Measurements from ENCODE around the gene VPS51.

VPS51 gene

DNA sequence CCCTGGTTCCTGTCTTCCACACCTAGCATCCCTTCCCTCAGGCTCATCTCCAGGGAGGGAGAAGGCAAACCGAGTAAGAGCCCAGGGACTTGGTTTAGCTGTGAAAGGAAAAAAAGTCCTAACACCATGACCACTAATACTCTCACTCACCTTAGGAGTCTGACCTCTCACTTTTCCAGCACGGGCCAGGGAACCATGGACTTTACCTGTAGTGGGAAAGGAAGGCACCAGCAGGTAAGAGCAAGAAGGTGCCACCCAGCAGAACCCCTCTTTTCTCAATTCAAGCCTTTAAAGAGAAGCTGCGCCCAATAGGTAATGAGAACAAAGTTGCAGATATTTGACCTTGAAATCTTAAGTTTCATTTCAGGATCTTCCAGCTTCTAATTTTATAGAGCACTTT is 24.8 kb downstream of the VPS51 start:
- DNase-seq (ENCODE audit: low spot score), result no peak

DNA sequence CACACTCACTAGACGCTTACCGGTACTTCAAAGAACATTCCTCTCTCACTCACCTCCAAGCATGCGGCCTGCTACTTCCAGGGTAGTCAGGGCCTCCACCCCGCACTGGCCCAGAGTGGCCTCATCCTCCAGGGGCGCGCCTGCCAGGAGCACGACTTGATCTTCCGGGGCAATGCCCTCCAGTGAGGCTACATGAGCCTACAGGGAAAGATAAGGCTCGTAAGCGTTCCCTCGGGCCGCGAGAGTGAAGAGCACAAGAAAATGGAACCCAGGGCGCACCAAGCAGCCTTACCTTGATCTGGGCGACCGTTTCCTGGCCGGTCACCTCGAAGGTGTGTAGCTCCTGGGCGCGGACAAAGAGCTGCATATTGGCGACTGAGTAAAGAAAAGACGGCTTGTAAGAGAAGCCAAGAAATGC is 25.4 kb downstream of the VPS51 start:
- DNase-seq (ENCODE audit: low spot score), result no peak

DNA sequence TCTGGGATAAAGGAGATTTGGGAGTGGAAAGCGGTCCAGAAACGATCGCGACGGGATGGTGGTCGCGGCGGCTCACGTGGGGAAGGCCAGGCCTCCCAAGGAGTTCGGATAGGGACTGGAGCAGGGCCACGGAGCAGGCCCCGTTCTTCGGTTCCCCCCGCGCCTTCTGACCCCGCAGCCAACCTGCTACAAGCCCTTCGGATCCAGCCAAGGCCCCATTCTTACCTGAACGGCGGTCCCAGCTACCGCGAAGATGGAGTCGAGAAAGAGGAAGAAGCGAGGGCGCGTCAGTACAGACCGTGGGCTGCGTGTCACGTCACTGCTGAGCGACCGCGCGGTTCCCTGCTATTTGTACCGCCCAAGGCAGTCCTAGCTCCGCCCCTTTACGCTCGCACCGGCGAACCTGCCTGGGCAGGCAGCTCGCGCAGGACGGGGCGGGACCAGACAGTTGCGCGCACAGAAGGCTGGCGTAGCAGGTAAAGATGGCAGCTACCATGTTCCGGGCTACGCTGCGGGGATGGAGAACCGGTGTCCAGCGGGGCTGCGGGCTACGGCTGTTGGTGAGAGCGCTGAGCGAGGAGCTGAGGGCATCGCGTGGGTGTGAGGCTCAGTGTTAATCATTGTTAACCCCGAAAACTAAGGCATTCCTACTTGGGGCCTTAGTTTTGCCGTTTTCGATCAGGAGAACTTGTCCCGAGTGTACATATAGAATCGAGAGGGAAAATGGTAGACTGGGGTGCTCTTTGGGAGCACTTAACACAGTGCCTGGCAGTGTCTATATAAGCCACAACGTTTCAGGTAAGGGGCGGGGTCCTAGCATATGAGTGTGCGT is 26.1 kb downstream of the VPS51 start, which contains the start of the genes FAU and MRPL49:
TSS of gene FAU (minus strand) at position 270 of the 832 bp plus-strand sequence. CDS start 321 bp downstream, outside the sequence.
TSS of gene MRPL49 (plus strand) at position 457 of the 832 bp plus-strand sequence. CDS start at position 483, 26 bp downstream.
- DNase-seq (ENCODE audit: low spot score), result peak; percentile 95

DNA sequence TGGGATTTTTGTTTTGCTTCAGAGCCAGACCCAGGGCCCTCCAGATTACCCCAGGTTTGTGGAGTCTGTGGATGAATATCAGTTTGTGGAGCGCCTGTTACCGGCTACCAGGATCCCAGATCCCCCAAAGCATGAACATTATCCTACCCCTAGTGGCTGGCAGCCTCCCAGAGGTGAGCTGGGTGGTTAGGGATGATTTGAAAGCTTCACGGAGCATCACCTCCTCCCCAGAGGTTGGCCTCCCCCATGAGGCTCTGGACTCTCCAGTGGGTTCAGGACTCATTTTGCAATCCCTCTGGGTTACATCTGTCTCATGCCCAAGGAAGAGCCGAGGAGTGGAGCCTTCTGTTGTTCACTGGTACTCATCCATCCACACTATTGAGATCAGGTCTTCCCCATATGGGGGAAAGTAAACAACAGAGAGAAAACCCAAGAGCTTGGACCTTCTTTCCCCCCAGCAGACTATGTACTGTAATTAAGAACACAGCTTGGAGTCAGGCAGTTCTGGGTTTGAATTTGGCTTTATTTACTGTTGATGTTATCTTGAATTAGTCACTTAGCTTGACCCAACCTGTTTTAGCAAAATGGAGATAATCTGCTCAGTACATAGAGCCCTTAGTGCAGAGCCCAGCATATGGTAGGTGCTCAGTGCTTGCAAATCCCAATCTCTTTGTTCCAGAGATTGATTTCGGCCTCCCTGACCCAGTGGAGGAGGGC is 28.6 kb downstream of the VPS51 start:
- no peak for DNase-seq (ENCODE audit: low spot score)

DNA sequence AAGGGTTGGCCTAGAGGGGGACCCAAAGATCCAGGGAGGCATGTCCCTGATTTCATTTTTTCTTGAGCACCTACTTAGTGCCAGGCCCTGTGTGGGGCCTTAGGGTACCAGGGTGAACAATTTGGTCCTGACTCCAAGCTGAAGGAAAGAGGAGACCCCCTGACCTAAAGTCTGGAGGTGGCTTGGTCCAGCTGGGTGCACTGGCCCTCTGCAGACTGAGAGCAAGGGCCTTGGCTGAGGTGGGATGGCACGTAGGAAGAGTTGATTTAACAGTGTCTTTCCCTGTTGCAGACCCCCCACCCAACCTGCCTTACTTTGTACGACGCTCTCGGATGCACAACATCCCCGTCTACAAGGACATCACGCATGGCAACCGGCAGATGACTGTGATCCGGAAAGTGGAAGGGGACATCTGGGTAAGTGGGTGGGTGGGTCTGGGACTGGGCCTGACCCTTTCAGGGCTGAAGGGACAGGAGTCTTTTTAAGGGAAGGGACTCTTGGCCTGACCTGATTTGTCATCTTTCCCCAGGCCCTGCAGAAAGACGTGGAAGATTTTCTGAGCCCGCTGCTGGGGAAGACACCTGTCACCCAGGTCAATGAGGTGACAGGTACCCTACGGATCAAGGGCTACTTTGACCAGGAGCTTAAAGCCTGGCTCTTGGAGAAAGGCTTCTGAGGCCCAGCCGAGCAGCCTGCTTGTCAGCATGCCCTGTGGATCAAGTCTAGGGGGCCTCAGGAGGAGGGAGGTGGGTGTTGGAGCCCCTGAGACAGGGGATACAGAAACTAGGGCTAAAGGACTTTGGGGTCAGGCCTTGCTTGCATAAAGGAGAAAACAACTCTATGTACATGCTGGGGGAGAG is 29.4 kb downstream of the VPS51 start:
- no peak for DNase-seq (ENCODE audit: low spot score)

DNA sequence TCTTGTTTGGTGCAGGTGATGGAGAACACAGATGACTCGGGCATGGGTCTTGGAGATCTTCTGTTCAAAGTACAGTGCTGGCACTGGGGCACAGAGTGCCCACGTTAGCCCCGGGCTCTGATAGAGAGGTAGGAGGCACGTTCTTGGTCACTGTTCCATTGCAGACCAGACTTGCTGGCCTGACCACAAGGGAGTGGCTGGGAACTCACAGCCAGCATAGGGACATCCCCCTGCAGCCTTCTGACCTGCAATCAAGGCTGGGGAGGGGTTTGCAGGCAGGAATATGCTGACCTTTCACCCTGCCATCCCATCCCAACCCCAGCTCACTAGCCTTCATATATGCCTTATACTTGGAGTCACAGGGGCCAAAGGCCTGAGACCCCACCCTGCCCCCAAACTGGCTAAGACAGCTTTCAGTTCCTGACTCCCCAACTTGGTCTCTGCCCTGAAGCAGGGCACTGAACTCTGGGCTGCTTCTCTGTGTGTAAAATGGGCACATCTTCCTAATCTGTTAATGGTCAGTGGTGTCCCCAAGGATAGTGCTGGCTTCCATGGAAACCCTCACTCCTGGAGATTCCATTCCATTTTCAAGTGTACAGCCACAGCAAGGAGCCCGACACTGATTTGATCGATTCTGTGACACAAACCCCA is 30.7 kb downstream of the VPS51 start:
- DNase-seq (ENCODE audit: low spot score), result no peak

DNA sequence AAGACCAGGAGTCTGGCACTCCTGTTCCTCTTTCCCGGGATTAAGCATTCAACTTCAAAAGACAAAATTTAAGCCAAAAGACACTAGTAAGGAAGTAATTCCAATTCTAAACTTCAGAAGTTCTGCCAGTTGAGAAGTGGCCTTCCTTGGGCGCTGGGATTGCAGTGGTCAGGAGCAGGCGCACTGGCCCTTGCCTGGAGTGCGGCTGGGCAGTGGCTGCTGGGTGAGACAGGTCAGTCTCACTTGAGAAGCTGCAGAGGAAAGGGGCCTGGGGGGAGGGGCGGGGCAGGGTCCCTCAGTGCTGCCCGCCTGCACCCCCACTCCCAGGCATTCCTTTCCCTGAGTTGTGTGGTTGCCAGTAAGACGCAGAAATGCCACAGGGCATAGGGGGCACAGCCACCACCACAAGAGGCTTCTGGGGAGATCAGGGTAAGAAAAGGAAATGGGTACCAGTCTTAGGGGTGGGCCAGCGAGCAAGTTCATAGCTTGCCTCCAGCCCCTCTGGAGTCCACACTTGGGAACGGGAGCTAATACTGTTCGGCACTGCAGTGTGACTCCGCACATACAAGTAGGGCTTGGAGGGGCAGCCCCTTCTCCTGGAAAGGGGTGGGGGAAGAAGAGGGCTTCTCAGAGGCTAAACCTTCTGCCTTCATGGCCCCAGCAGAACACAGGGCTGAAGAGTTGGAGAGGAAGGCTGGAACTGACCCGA is 31.6 kb downstream of the VPS51 start:
- no peak for DNase-seq (ENCODE audit: low spot score)

DNA sequence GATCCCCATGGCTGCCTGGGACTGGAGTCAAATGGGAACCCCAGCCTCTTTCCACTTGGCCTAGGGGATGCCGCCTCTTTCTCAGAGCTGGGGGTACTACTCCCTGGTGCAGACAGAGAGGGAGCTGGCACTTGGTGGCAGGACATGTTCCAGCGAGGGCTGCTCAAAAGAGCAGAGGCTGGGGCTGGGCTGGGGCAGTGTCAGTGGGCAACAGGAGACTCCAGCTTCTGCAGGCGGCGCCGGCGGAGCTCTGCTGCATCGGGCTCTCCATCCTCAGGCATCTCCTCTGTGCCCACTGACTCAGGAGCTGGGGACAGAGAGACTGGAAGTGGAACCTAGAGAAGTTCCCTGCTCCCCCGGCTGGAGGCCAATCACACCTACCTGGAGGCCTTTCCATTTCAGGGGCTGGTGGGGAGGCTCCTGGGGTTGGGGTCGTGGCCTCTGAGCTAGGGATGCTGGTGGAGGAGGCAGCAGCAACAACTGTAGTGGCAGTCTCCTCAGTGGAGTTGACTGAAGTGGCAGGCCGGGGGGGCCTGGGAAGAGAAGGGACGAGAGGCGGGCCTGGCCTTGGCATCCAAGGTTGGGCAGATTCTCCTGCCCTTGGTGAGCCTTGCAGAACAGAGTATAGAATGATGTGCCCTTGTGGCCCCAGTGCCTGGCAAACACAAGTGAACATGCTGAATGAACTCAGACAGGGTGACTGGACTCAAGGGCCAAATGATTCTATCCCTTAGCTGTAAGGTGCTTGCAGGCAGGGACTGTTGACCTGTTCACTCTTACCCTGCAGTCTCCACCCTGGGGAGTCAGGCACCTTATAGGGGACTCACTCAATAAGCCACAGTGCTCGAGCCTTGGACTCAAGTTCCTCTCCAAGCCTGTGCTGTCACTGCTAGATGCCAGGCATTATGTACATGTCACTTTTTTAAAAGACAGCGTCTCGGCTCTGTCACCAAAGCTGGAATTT is 32.5 kb downstream of the VPS51 start:
- DNase-seq (ENCODE audit: low spot score), result no peak

DNA sequence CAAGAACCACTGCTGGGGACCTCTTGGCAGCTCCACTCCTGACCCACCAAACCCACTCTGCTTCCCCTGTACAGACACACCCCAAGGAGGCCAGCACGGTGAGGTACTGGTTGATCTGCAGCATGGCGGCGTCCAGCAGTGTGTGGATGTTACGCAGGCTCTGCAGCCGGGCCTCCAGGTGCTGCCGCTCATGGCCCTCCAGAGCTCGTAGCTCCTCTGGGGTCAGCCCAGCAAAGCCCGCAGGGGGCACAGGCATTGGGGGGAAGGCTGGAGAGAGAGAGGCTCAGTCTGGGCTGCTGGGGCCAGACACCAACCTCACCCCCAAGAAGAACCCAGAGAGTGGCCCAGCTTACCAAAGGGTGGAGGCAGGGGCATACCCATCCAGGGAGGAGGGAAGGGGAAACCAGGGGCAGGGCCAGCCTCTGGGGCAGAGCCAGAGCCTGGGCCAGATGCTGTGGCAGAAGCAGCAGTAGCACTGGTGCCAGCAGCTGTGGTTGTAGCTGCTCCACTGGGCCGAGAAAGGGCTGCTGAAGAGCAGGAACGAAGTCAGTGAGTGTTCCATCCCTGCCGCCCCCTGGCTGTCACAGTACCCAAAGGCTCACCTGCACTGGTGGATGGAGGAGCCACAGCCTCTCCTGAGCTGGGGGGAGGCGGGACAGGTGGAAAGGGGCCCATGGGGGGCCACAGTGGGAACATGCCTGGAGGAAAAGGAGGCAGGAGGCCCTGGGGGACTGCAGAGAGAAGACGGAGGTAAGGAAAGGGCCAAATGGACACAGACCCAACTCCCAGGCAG is 33.8 kb downstream of the VPS51 start:
- no peak for DNase-seq (ENCODE audit: low spot score)

DNA sequence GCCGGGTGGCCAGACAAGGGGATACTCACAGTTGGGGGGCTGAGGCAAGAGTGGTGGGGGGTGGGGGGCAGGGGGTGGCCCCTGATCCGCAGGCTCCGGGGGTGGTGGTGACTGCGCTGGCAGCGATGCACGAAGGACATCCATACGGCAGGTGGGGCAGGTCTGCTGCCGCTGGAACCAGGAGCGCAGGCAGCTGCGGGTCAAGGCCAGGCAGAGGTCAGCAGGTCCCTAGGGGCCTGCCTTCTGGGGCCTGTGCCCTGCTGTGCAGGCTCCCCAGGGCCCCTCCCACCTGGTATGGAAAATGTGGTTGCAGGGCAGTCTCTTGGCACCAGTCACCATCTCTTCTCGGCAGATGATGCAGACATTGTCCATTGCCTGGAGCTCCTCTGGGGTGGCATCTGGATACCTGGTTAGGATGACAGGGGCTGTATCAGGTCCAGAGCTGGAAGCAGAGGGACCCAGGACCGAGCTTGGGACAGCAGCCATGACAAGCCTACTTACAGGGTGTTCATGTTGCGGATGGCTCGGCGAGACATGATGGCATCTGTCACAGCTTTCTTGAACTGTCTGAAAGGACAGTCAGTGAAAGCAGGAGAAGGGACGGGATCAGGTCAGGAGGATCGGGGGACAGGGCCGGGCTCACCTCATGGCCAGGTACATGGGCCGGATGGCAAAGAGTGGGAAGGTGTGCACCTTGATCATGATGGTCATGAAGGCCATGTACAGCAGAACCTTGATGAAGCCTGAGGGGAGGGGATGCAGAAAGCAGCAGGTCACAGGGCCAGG is 34.8 kb downstream of the VPS51 start:
- DNase-seq (ENCODE audit: low spot score), result no peak

DNA sequence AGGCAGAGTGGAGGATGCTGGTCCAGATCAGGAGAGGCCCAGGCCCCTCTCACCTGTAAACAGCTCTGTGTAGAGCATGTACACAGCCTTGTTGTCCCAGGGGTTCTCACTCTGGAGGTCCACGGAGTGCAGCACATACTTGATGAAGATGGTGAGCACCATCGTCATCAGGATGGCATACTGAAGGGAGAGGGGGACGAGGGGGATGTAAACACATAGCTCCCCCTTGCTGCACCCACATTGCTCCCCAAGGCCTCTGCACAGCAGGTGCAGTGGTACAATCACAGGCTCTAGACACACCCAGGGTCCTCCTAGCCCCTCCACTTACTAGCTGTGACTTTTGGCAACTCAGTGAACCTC is 35.4 kb downstream of the VPS51 start:
- DNase-seq (ENCODE audit: low spot score), result no peak

DNA sequence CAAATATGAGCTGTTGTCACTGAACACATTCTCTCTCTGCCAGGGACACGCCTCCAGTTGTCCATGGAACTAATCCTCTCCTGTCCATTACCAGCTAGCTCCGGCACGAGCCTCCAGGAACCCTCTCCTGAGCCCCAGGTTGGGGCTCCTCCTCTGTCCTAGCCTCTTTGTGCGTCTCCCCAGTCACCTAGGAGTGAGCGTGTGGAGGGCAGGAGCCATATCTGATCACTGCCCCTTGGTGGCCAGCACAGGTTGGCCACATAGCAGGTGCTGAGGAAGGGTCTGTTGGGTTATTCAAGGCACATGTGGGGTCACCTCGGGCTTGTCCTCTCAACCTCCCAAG is 35.9 kb downstream of the VPS51 start:
- DNase-seq (ENCODE audit: low spot score), result no peak

DNA sequence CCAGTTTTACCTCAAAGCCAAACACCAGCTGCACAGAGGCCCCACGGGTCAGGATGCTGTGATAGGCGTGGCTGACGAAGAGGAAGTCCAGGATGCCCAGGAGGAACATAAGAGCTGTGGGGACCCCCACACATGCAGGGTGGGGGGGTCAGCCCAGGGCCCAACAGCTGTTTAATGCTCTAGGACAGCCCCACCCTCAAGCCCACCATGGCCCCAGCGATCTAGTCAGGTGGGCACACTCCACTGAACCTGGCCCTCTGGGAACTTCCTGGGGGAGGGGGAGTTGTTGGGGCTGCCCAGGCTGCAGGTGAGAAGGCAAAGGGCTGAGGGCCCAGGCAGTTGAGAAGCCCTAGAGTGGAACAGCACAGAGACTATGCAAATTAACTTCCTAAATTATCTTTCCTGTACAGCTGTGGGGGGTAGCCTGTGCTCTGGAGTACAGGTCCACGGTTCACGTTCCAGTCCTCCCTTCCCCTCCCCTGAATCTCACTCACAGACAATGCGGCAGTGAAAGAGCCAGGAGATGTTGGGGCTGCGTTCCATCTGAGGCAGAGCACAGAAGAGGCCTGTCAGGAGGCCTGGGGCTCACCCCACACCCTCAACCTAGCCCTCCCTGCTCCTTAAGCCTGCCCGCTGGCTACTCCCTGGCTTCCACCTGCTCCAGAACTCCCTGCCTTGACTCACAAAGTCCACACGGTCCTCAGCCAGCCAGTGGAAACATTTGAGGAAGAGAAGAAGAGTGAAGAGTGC is 36.4 kb downstream of the VPS51 start:
- no peak for DNase-seq (ENCODE audit: low spot score)

DNA sequence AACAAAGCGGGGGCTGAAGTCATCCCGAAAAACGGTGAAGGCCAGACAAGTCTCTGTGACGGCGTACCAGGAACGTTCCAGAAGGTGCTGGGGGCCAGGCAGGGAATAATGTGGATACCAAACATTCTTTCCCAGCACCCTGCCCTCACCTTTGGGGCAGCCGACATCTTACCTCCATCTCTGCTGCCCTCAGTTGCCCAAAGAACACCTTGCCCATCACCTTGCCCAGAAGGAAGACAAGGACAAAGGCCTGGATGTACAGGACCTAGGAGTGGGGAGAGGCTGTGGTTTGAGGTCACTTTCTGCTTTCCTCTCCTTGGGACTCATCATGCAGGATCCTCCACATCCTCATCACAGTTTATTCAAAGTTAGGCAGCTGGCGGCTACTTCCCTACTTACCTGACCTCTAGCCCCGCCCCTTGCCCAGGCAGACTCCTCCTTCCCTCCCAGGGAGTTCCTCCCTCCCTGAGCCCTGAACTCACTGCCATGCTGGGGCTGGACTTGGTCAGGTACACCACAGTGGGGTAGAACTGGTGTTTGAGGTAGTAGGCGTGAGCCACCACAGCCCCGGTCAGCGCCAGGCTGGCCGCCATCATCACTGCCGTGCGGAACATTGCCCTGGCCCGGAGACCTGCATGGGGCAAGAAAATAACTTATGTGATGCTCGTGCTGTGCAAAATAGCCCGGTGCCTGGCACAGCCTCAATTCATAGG is 37.1 kb downstream of the VPS51 start:
- no peak for DNase-seq (ENCODE audit: low spot score)

DNA sequence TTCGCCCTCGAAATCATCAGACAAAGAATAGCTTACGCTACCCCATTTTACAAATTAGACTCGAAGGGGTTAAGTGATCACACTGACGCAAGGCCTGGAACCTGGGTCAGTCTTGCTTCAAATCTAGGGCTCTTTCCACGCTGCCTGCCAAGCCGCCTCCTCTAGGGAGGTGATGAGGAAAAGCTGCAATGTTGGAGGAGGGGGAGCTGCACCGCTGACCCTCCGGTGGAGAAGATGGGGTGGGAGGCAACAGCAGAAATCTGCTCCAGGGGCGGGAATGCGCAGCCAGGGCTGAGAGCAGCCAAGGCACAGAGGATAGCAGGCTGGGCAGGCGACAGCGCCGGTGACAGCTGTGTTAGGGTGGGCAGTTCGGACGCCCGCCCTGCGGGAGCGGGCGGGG is 37.7 kb downstream of the VPS51 start:
- DNase-seq (ENCODE audit: low spot score), result no peak

DNA sequence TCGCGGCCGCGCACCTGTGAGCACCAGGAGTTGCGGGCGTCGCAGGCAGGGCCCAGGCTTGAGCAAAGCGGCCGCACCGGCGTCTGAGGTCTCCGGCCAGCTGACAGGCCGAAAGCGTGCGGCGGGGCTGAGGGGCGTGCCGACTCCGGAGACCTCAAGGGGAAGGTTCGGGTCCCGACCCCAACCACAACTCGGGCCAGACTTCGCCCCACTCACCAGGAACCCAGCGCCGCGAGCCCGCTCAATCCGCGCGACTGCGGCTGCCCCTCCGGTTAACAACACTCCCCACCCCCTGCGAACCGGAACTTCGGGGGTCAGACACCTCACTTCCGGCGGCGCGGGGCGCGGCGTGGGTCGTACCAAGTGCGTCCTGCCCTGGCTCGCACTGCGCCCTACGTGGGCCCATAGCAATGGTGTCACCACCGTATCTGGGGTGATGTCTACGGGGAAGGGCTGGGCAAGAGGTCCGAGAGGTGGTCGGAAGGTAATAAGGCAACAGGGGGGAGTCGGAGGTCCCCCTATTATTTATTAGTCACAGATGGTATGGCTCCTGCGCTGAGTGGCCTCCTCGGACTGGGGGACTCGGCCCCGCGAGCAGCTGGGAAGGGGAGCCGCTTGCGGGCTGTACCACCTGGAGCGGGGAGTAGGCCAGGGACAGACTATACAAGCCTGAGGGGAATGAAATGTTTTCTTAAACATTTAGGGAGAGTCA is 38.4 kb downstream of the VPS51 start, which contains the start of gene SYVN1:
TSS of gene SYVN1 (minus strand) at position 280 of the 712 bp plus-strand sequence. CDS start 918 bp downstream, outside the sequence.
- peak; percentile 76 for DNase-seq (ENCODE audit: low spot score)

Data from COLO829 (cell line).